Calu3 (cell line): ENCODE measurements around the gene STK4. TPM values are rescaled to one million over a fixed set of nuclear protein-coding genes. Genes with fewer than 3 reads are reported as not detected.

Experiments
- Bru-seq: library from RNA; stranded (reverse); fragments of 400-500 nt; gene quantifications from one replicate; lab custom pipeline; 2021; lab: Mats Ljungman, UMichigan
- BruChase-seq, 2 experiments: library from RNA; stranded (reverse); fragments of 400-500 nt; gene quantifications; one replicate each; lab custom pipeline; 2021; lab: Mats Ljungman, UMichigan
- BruUV-seq: library from RNA; stranded (reverse); fragments of 400-500 nt; replicated peaks from 2 replicates; lab custom pipeline; 2021; lab: Mats Ljungman, UMichigan
- CTCF ChIA-PET: fragments of 300-600 bp; sonication (Branson Sonifier 250); formaldehyde crosslinking; loops from one replicate; lab custom pipeline; 2022; ENCODE audit warnings: antibody characterized with exemption; lab: Charles Lee
- DNase-seq: peaks from one replicate; pipeline ENCODE4 v3.0.0; 2022
- H3K27ac Mint-ChIP-seq: one replicate; pipeline ENCODE4 v1.8.0; 2022; ENCODE audit warnings: mixed read lengths; ENCODE audit not compliant: unreplicated experiment
- H3K27me3 Mint-ChIP-seq: one replicate; pipeline ENCODE4 v1.8.0; 2022; ENCODE audit warnings: mixed read lengths; ENCODE audit not compliant: unreplicated experiment
- H3K36me3 Mint-ChIP-seq: one replicate; pipeline ENCODE4 v1.8.0; 2022; ENCODE audit warnings: mild to moderate bottlenecking, moderate library complexity, mixed read lengths; ENCODE audit not compliant: insufficient read depth, unreplicated experiment
- H3K4me1 Mint-ChIP-seq: one replicate; pipeline ENCODE4 v1.8.0; 2022; ENCODE audit warnings: mild to moderate bottlenecking, low read depth, mixed read lengths; ENCODE audit not compliant: unreplicated experiment
- H3K4me3 Mint-ChIP-seq: one replicate; pipeline ENCODE4 v1.8.0; 2022; ENCODE audit warnings: mild to moderate bottlenecking, low read depth, moderate library complexity, mixed read lengths; ENCODE audit not compliant: unreplicated experiment
- H3K9me3 Mint-ChIP-seq: one replicate; pipeline ENCODE4 v1.8.0; 2022; ENCODE audit warnings: low read depth, mixed read lengths; ENCODE audit not compliant: unreplicated experiment
- CTCF ChIP-seq: fragments of 200-600 bp; IDR thresholded peaks from one replicate; pipeline ENCODE4 v1.8.0; 2022; ENCODE audit warnings: antibody characterized with exemption; ENCODE audit not compliant: unreplicated experiment
- intact Hi-C: fragments of 100-400 bp; cut with micrococcal nuclease; formaldehyde crosslinking; loops from one replicate; pipeline ENCODE4 v1.10.0; 2022; ENCODE audit not compliant: unreplicated experiment
- long read RNA-seq: library from polyadenylated mRNA; stranded (forward); transcript quantifications from one replicate; pipeline ENCODE4 v2.0.0, GENCODE V29; 2022
- total RNA-seq: library from RNA; stranded (reverse); gene quantifications from 2 replicates; pipeline ENCODE4 v1.2.3, GENCODE V29; 2022

The STK4 gene
- 53.1 and 58.3 TPM in 2 replicates for total RNA-seq
- Bru-seq, nascent RNA = percentile 91 among the genes with signal in this experiment
- BruChase-seq, experiment 1, labeled RNA remaining after a 6-hour chase = percentile 83 among the genes with signal in this experiment
- BruChase-seq, experiment 2, labeled RNA remaining after a 2-hour chase = percentile 85 among the genes with signal in this experiment
- long read RNA-seq, full-length matches to known transcripts = 6 of 16 reads
- long read RNA-seq, partial matches to known transcripts = 1 of 16 reads
- long read RNA-seq, other reads (novel, unspliced or antisense) = 9 of 16 reads

GRCh38 chr20:44966030-44966961, at the start of gene STK4:
TSS of gene STK4 (plus strand) at chr20:44966512. CDS start at chr20:44966569, 57 bp downstream.
- CTCF ChIA-PET = interaction anchor here (0.6 kb wide), 1 partner anchor 1216 kb away, joined by 3 read pairs; no protein-coding TSS in a partner anchor
- H3K4me1 Mint-ChIP-seq = peaks cover 63% of the 10 kb centered on the region

GRCh38 chr20:44916586-44916985, 49.7 kb upstream of the STK4 start:
- Mint-ChIP-seq H3K36me3 (peaks cover 33% of the 10 kb centered on the region), H3K27ac (no peak overlapping the region), H3K27me3 (no peaks in the 10 kb centered on the region), H3K4me3 (no peak overlapping the region), H3K4me1 (no peaks in the 10 kb centered on the region), H3K9me3 (no peaks in the 10 kb centered on the region)
- intact Hi-C loops = loop anchor here (10.0 kb wide), 1 partner anchor 188 kb away; the partner anchor contains the start of gene KCNS1
- no peak for DNase-seq
- TF ChIP-seq CTCF = no peak
- BruUV-seq = no TSS peak
- CTCF ChIA-PET = interaction anchor here (0.5 kb wide), 1 partner anchor 154 kb away, joined by 5 read pairs; no protein-coding TSS in a partner anchor

More at GRCh38 chr20:44966030-44966961, at the start of gene STK4:
- Mint-ChIP-seq H3K36me3 (peaks cover 25% of the 10 kb centered on the region), H3K27me3 (no peaks in the 10 kb centered on the region), H3K27ac (peak within 1 kb of the TSS; percentile 88), H3K9me3 (no peaks in the 10 kb centered on the region), H3K4me3 (peak within 1 kb of the TSS; percentile 98)
- peak; percentile 55 for TF ChIP-seq CTCF
- DNase-seq = peak; percentile 98
- intact Hi-C loops = no loop called here
- TSS peak; percentile 94 for BruUV-seq

- no TSS peak for BruUV-seq
- Mint-ChIP-seq H3K4me1 (no peaks in the 10 kb centered on the region), H3K27me3 (no peaks in the 10 kb centered on the region), H3K27ac (no peak overlapping the region), H3K4me3 (no peak overlapping the region), H3K36me3 (peaks cover 30% of the 10 kb centered on the region), H3K9me3 (no peaks in the 10 kb centered on the region)
- DNase-seq = no peak
- no peak for TF ChIP-seq CTCF
- CTCF ChIA-PET = interaction anchor here (0.7 kb wide), 1 partner anchor 25 kb away, joined by 6 read pairs; no protein-coding TSS in a partner anchor
- intact Hi-C loops = loop anchor here (10.0 kb wide), 1 partner anchor 187 kb away; the partner anchor contains the start of gene KCNS1
Measured at GRCh38 chr20:44917399-44917798, 48.9 kb upstream of the STK4 start.

GRCh38 chr20:44918342-44918741, 48.0 kb upstream of the STK4 start:
- intact Hi-C loops = loop anchor here (10.0 kb wide), 1 partner anchor 186 kb away; the partner anchor contains the start of gene KCNS1

More at GRCh38 chr20:44918342-44918741, 48.0 kb upstream of the STK4 start:
- Mint-ChIP-seq H3K4me3 (no peak overlapping the region), H3K27me3 (no peaks in the 10 kb centered on the region), H3K4me1 (no peaks in the 10 kb centered on the region), H3K27ac (no peak overlapping the region), H3K9me3 (no peaks in the 10 kb centered on the region), H3K36me3 (peaks cover 37% of the 10 kb centered on the region)
- CTCF ChIA-PET = no interaction called here
- no peak for DNase-seq
- no peak for TF ChIP-seq CTCF
- BruUV-seq = no TSS peak
